ENCODE results near the gene CEMIP.

DNA sequence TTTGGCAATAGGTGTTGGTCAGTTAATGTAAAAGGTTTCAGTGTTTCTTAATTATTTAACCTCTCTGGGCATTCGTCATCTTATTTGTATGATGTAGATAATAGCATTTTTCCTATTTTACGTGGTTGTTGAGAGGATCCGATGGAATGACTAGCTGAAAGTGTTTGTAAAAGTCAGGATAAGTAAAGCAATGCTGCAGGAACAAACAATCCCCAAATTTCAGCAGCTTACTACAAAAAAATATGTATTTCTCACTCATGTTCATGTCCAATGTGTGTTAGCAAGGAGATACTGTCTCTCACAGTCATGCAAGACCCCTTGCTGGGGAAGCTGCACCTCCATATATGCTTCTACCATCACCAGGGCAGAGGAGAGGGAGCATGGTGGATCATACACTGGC is 38.7 kb downstream of the CEMIP start:
- TF ChIP-seq LEF1 (IDR thresholded peaks at IDR 0.05; ENCODE audit: borderline replicate concordance) (no peak), BHLHE40 (IDR thresholded peaks at IDR 0.05; ENCODE audit: borderline replicate concordance) (no peak), SUZ12 (IDR thresholded peaks at IDR 0.05) (no peak)
